PFSK-1 (cell line): ENCODE measurements around the gene ISYNA1.

Experiments
- POLR2AphosphoS5 ChIP-seq: IDR thresholded peaks from 2 replicates; pipeline ENCODE4 v1.6.1; 2012; ENCODE audit warnings: low read depth, mild to moderate bottlenecking, control low read depth, low read length, moderate library complexity
- TAF1 ChIP-seq: IDR thresholded peaks from 2 replicates; pipeline ENCODE4 v1.6.1; 2012; ENCODE audit warnings: low read length, control low read depth, borderline replicate concordance; ENCODE audit not compliant: insufficient read depth

DNA sequence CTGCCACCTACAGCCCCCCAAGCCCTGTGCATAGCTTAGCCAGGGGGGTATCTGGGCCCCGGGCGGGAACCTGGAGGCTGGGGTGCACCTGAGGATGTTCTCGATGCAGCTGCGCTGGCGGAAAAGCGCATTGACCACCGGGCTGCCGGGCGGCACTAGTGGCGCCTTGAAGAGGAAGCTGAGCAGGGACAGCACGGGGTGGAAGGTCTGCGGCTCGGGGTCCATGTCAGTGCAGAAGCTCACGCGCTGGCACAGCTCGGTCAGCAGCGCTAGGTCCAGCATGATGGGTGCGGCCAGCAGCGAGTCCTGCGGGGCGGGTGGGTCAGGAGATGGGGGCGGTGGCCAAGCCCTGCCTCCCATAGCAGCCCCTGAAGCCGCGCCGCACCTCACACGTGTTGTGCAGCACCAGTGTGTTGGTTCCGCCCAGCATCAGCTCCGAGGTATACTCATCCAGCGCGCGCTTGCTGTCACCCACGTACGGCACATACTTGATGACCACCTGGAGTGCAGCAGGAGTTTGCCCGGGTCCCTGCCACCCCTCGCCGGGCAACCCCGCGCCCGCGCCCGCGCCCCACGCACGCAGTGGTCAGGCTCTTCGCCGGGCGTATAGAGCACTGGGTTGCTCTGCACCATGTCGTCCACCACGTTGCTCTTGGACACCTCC, 2.6 kb downstream of the ISYNA1 start:
- no peak for TF ChIP-seq POLR2AphosphoS5
- no peak for TF ChIP-seq TAF1
